Keratinocyte (primary cell): ENCODE measurements around the gene MALT1. TPM values are rescaled to one million over a fixed set of nuclear protein-coding genes. Genes with fewer than 3 reads are reported as not detected.

Experiments used
- DNase-seq: peaks from one replicate; pipeline ENCODE4 v3.0.0-alpha.2; 2011; ENCODE audit warnings: low read depth, missing footprints, low spot score
- FAIRE-seq: peaks from 2 replicates; lab custom pipeline; 2011; peaks lifted over from hg19 to GRCh38; lab: Jason Lieb, UNC
- H2AFZ ChIP-seq: 2 replicates; pipeline ENCODE4 v1.6.0; 2012; ENCODE audit warnings: low read length, control low read depth, inconsistent platforms; ENCODE audit not compliant: control insufficient read depth
- H3K27ac ChIP-seq: 2 replicates; pipeline ENCODE4 v1.5.1; 2011; ENCODE audit warnings: low read length; ENCODE audit not compliant: control insufficient read depth, insufficient read depth
- H3K27me3 ChIP-seq: 3 replicates; pipeline ENCODE4 v1.6.0; 2011; ENCODE audit warnings: low read length; ENCODE audit not compliant: control insufficient read depth, insufficient read depth; ENCODE audit errors: extremely low read depth
- H3K36me3 ChIP-seq, 2 experiments: 2 replicates in 1 of 2; 3 replicates in 1 of 2; pipeline ENCODE4 v1.5.1; 2011; ENCODE audit warnings: low read length in 2 of 2, mild to moderate bottlenecking in 1 of 2; ENCODE audit not compliant: control insufficient read depth in 2 of 2, insufficient read depth in 2 of 2; ENCODE audit errors: extremely low read depth in 1 of 2
- H3K4me1 ChIP-seq: 3 replicates; pipeline ENCODE4 v1.5.1; 2011; ENCODE audit warnings: low read length; ENCODE audit not compliant: control insufficient read depth, insufficient read depth; ENCODE audit errors: extremely low read depth
- H3K4me2 ChIP-seq: 3 replicates; pipeline ENCODE4 v1.6.0; 2011; ENCODE audit warnings: low read depth, low read length; ENCODE audit not compliant: control insufficient read depth, insufficient read depth; ENCODE audit errors: extremely low read depth
- H3K4me3 ChIP-seq, 3 experiments: fragments of 200-600 bp in 1 of 3; sonication (generic) in 1 of 3; 2 replicates in 2 of 3; 3 replicates in 1 of 3; pipeline ENCODE4 v1.5.1; 2011 to 2016; ENCODE audit warnings: low read length in 3 of 3, mild to moderate bottlenecking in 3 of 3, control low read depth in 2 of 3, inconsistent platforms in 1 of 3, low read depth in 1 of 3, mixed read lengths in 1 of 3, mixed run types in 1 of 3, moderate library complexity in 1 of 3; ENCODE audit not compliant: control insufficient read depth in 2 of 3, insufficient read depth in 2 of 3; ENCODE audit errors: extremely low read depth in 1 of 3
- H3K79me2 ChIP-seq: 2 replicates; pipeline ENCODE4 v1.6.0; 2012; ENCODE audit warnings: low read length; ENCODE audit not compliant: control insufficient read depth, insufficient read depth
- H3K9ac ChIP-seq: 3 replicates; pipeline ENCODE4 v1.6.0; 2011; ENCODE audit warnings: low read length; ENCODE audit not compliant: control insufficient read depth, insufficient read depth; ENCODE audit errors: extremely low read depth
- H3K9me1 ChIP-seq: 3 replicates; pipeline ENCODE4 v1.6.0; 2011; ENCODE audit warnings: low read length; ENCODE audit not compliant: control insufficient read depth, insufficient read depth; ENCODE audit errors: extremely low read depth
- H3K9me3 ChIP-seq: 2 replicates; pipeline ENCODE4 v1.5.1; 2012; ENCODE audit warnings: low read depth, low read length; ENCODE audit not compliant: control insufficient read depth
- H4K20me1 ChIP-seq: 3 replicates; pipeline ENCODE4 v1.6.0; 2011; ENCODE audit warnings: low read length; ENCODE audit not compliant: control insufficient read depth, insufficient read depth; ENCODE audit errors: extremely low read depth
- EZH2 ChIP-seq: IDR thresholded peaks from one replicate; pipeline ENCODE4 v1.6.1; 2012; ENCODE audit warnings: inconsistent platforms, mild to moderate bottlenecking, low read length, moderate library complexity
- dilution Hi-C: fragments of 300-500 bp; cut with MboI; formaldehyde crosslinking; loops from one replicate; pipeline ENCODE4 v1.7.0; 2020; ENCODE audit warnings: low sequenced_read_pairs; ENCODE audit not compliant: extremely low pct_ligation_motif_present
- polyA plus RNA-seq, 5 experiments: library from polyadenylated mRNA; depleted of rRNA in 3 of 5; stranded (reverse) in 3 of 5; stranded (forward) in 1 of 5; unstranded in 1 of 5; fragments of >200 nt; gene quantifications; 1 replicate in 1 of 5; 2 replicates in 3 of 5; 3 replicates in 1 of 5; pipeline versions ENCODE4 v1.2.1 to v1.2.3, GENCODE V29; 2011 to 2012; ENCODE audit warnings: missing spikeins in 2 of 5, low read depth in 1 of 5, low replicate concordance in 1 of 5
- TF ChIP-seq, protein P1 (sequence below), 3 experiments: IDR thresholded peaks in 1 of 3; conservative IDR thresholded peaks in 1 of 3; optimal IDR thresholded peaks in 1 of 3; 2 replicates in 2 of 3; 3 replicates in 1 of 3; pipeline versions ENCODE3 to v1.5.1; 2011; ENCODE audit warnings: low read length in 3 of 3, mild to moderate bottlenecking in 3 of 3, moderate library complexity in 2 of 3, control low read depth in 1 of 3, inconsistent platforms in 1 of 3; ENCODE audit not compliant: insufficient read depth in 2 of 3; ENCODE audit errors: extremely low read depth in 1 of 3

MALT1 gene
- polyA plus RNA-seq, 1 donor (not counting 4 experiments of a cell fraction or from before 2014, with no cell fraction given) = 52.1 TPM

DNA sequence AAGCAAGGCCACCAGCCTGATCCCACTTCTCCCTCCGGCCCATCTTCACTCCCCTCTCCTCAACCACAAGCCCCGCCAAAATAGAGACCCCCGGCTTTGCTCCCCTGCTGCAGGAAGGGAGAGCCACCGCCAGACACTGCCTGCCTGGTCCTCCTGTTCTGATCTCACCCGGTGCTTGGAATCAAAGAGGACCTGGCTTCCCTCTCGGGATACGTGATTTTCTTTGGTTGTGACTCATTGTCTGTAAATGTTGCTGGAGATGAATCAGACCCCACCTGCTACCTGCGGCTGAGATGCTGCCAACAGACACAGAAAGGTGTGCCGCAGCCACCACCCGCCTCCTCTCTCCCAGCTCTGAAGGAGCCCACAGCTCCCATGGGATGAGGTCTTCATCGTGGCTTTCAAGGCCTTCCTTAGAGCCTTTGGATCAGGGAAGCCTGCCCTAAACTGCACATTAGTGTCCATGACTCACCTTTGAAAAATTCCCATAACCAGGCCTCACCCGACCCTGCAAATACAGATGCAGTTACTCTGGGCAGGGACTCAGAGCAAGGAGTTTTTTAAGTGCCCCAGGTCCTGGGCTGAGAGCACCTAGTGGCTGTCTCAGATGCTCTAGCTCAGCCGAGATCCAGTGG, 114.0 kb downstream of the MALT1 start:
- Histone ChIP-seq H3K27ac (peak overlapping the region; percentile 96), H3K27me3 (no peaks in the 10 kb centered on the region), H3K9me3 (no peaks in the 10 kb centered on the region), H4K20me1 (no peaks in the 10 kb centered on the region), H3K4me3 (peak overlapping the region; percentile 9 to 50 (median 45)), H3K36me3 (no peaks in the 10 kb centered on the region), H3K4me2 (peak overlapping the region; percentile 89), H2AFZ (peak overlapping the region; percentile 33), H3K9me1 (no peaks in the 10 kb centered on the region), H3K9ac (peak overlapping the region; percentile 85), H3K79me2 (no peaks in the 10 kb centered on the region), H3K4me1 (peaks cover 46% of the 10 kb centered on the region)
- FAIRE-seq (peak; percentile 95), DNase-seq (peak; percentile 99)
- TF ChIP-seq, protein P1, sequence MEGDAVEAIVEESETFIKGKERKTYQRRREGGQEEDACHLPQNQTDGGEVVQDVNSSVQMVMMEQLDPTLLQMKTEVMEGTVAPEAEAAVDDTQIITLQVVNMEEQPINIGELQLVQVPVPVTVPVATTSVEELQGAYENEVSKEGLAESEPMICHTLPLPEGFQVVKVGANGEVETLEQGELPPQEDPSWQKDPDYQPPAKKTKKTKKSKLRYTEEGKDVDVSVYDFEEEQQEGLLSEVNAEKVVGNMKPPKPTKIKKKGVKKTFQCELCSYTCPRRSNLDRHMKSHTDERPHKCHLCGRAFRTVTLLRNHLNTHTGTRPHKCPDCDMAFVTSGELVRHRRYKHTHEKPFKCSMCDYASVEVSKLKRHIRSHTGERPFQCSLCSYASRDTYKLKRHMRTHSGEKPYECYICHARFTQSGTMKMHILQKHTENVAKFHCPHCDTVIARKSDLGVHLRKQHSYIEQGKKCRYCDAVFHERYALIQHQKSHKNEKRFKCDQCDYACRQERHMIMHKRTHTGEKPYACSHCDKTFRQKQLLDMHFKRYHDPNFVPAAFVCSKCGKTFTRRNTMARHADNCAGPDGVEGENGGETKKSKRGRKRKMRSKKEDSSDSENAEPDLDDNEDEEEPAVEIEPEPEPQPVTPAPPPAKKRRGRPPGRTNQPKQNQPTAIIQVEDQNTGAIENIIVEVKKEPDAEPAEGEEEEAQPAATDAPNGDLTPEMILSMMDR (optimal IDR thresholded peaks at IDR 0.05 in 1 of 3, IDR thresholded peaks at IDR 0.05 in 1 of 3, conservative IDR thresholded peaks at IDR 0.05 in 1 of 3; ENCODE audit: extremely low read depth in 1 of 3, insufficient read depth in 2 of 3, low read length in 3 of 3) = peak; percentile 14 to 45 (median 27)
- TF ChIP-seq EZH2 = no peak
- dilution Hi-C loops = loop anchor here (25.0 kb wide), 1 partner anchor 277 kb away; no protein-coding TSS in a partner anchor

DNA sequence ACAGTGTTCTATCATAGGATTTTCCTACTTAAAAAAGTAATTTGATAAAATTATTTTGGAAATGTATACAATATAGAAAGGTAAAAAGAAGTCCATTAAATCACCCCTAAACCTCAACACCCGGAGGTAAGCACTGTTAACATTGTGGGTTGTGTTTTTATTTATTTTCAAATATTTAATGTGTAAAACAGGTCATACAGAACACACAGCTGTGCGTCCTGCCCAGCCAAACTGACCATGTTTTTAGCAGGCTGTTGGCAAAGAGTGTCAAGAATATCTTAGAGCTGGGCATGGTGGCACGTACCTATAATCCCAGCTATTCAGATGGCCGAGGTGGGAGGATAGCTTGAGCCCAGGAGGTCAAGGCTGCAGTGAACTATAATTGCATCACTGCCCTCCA, 114.6 kb downstream of the MALT1 start:
- H3K4me1 ChIP-seq = peaks cover 46% of the 10 kb centered on the region

More for the DNA sequence above, 114.6 kb downstream of the MALT1 start:
- peak overlapping the region in 1 of 3 experiments; percentile 27 for H3K4me3 ChIP-seq
- peak overlapping the region; percentile 96 for H3K27ac ChIP-seq
- peak overlapping the region; percentile 85 for H3K9ac ChIP-seq
- DNase-seq (no peak), FAIRE-seq (no peak)
- no peaks in the 10 kb centered on the region for H3K79me2 ChIP-seq
- H4K20me1 ChIP-seq = no peaks in the 10 kb centered on the region
- no peaks in the 10 kb centered on the region for H3K27me3 ChIP-seq
- peak overlapping the region; percentile 89 for H3K4me2 ChIP-seq
- no peak for TF ChIP-seq EZH2
- TF ChIP-seq, protein P1 (optimal IDR thresholded peaks at IDR 0.05 in 1 of 3, IDR thresholded peaks at IDR 0.05 in 1 of 3, conservative IDR thresholded peaks at IDR 0.05 in 1 of 3; ENCODE audit: extremely low read depth in 1 of 3, insufficient read depth in 2 of 3, low read length in 3 of 3) = no peak
- dilution Hi-C loops = loop anchor here (25.0 kb wide), 1 partner anchor 276 kb away; no protein-coding TSS in a partner anchor
- no peaks in the 10 kb centered on the region for H3K9me3 ChIP-seq
- H3K9me1 ChIP-seq = no peaks in the 10 kb centered on the region
- no peaks in the 10 kb centered on the region for H3K36me3 ChIP-seq
- H2AFZ ChIP-seq = peak overlapping the region; percentile 33
